Measurements from ENCODE around the gene KAT6B.

- TF ChIP-seq, protein P1, sequence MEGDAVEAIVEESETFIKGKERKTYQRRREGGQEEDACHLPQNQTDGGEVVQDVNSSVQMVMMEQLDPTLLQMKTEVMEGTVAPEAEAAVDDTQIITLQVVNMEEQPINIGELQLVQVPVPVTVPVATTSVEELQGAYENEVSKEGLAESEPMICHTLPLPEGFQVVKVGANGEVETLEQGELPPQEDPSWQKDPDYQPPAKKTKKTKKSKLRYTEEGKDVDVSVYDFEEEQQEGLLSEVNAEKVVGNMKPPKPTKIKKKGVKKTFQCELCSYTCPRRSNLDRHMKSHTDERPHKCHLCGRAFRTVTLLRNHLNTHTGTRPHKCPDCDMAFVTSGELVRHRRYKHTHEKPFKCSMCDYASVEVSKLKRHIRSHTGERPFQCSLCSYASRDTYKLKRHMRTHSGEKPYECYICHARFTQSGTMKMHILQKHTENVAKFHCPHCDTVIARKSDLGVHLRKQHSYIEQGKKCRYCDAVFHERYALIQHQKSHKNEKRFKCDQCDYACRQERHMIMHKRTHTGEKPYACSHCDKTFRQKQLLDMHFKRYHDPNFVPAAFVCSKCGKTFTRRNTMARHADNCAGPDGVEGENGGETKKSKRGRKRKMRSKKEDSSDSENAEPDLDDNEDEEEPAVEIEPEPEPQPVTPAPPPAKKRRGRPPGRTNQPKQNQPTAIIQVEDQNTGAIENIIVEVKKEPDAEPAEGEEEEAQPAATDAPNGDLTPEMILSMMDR (IDR thresholded peaks at IDR 0.05): no peak
- TF ChIP-seq EZH2 (IDR thresholded peaks at IDR 0.05; ENCODE audit: borderline replicate concordance, insufficient read depth, low read depth, low read length, poor library complexity, severe bottlenecking): no peak
These were observed 236.3 kb downstream of the KAT6B start for GRCh38 chr10:75062506-75063299.
